CD14-positive monocyte (primary cell): ENCODE results near the gene ABCG2. TPM values are rescaled to one million over a fixed set of nuclear protein-coding genes. Genes with fewer than 3 reads are reported as not detected.

Source experiments
- DNase-seq, 3 donors: peaks; one replicate each; pipeline ENCODE4 v3.0.0-alpha.2; 2011 to 2022
- H2AFZ ChIP-seq: 2 replicates; pipeline ENCODE4 v1.6.0; 2012; ENCODE audit warnings: mild to moderate bottlenecking, low read depth, low read length, inconsistent platforms; ENCODE audit not compliant: insufficient read depth, poor library complexity, severe bottlenecking
- H3K27ac ChIP-seq, 2 donors: 1 replicate in 1 of 2; 2 replicates in 1 of 2; pipeline ENCODE4 v1.5.1; 2012 to 2013; ENCODE audit warnings: low read length in 2 of 2, control low read depth in 1 of 2, inconsistent platforms in 1 of 2, low read depth in 1 of 2, mild to moderate bottlenecking in 1 of 2
- H3K27me3 ChIP-seq, 2 donors: one replicate each; pipeline versions ENCODE4 v1.6.0 to v1.6.1; 2011 to 2013; ENCODE audit warnings: low read length in 2 of 2; ENCODE audit not compliant: control insufficient read depth in 2 of 2, insufficient read depth in 2 of 2
- H3K36me3 ChIP-seq, 2 donors: replicated peaks in 1 of 2; 1 replicate in 1 of 2; 2 replicates in 1 of 2; pipeline versions ENCODE4 v1.5.1 to v1.6.1; 2012 to 2013; ENCODE audit warnings: low read length in 2 of 2, control low read depth in 1 of 2, inconsistent platforms in 1 of 2, mild to moderate bottlenecking in 1 of 2; ENCODE audit not compliant: insufficient read depth in 2 of 2, control insufficient read depth in 1 of 2
- H3K4me1 ChIP-seq, 2 donors: 1 replicate in 1 of 2; 2 replicates in 1 of 2; pipeline versions ENCODE4 v1.5.1 to v1.6.1; 2012 to 2013; ENCODE audit warnings: low read length in 2 of 2, control low read depth in 1 of 2, inconsistent platforms in 1 of 2, mild to moderate bottlenecking in 1 of 2, moderate library complexity in 1 of 2; ENCODE audit not compliant: insufficient read depth in 2 of 2, control insufficient read depth in 1 of 2
- H3K4me2 ChIP-seq: replicated peaks from 2 replicates; pipeline ENCODE3; 2012; ENCODE audit warnings: low read length, moderate library complexity, mild to moderate bottlenecking; ENCODE audit not compliant: poor library complexity, severe bottlenecking; ENCODE audit errors: extremely low read depth
- H3K4me3 ChIP-seq, 3 experiments: fragments of 200-600 bp in 1 of 3; sonication (generic) in 1 of 3; replicated peaks in 1 of 3; 1 replicate in 2 of 3; 2 replicates in 1 of 3; pipeline ENCODE4 v1.5.1; 2011 to 2013; ENCODE audit warnings: low read length in 3 of 3, mild to moderate bottlenecking in 3 of 3, control low read depth in 2 of 3, low read depth in 2 of 3, inconsistent platforms in 1 of 3, moderate library complexity in 1 of 3
- H3K79me2 ChIP-seq: 2 replicates; pipeline ENCODE4 v1.6.0; 2012; ENCODE audit warnings: mild to moderate bottlenecking, control low read depth, inconsistent platforms, low read length, moderate library complexity; ENCODE audit not compliant: insufficient read depth
- H3K9ac ChIP-seq: 2 replicates; pipeline ENCODE4 v1.6.0; 2017; ENCODE audit warnings: low read length, mild to moderate bottlenecking; ENCODE audit not compliant: insufficient read depth, poor library complexity, severe bottlenecking
- H3K9me3 ChIP-seq, 2 donors: replicated peaks in 1 of 2; 1 replicate in 1 of 2; 2 replicates in 1 of 2; pipeline versions ENCODE4 v1.5.1 to v1.6.1; 2012 to 2013; ENCODE audit warnings: low read length in 2 of 2, control low read depth in 1 of 2; ENCODE audit not compliant: control insufficient read depth in 1 of 2, insufficient read depth in 1 of 2
- H4K20me1 ChIP-seq: 2 replicates; pipeline ENCODE4 v1.6.0; 2012; ENCODE audit warnings: mild to moderate bottlenecking, low read length, control low read depth, moderate library complexity; ENCODE audit not compliant: insufficient read depth
- H3K27ac Mint-ChIP-seq, 7 donors: one replicate each; pipeline ENCODE4 v1.8.0; 2020; ENCODE audit warnings: mild to moderate bottlenecking in 7 of 7, mixed read lengths in 7 of 7, moderate library complexity in 6 of 7, inconsistent platforms in 2 of 7
- H3K27me3 Mint-ChIP-seq, 3 donors: one replicate each; pipeline ENCODE4 v1.8.0; 2021 to 2022; ENCODE audit warnings: low read depth in 3 of 3, mild to moderate bottlenecking in 3 of 3, mixed read lengths in 3 of 3, moderate library complexity in 3 of 3, inconsistent platforms in 1 of 3
- H3K36me3 Mint-ChIP-seq, 2 donors: one replicate each; pipeline ENCODE4 v1.8.0; 2020; ENCODE audit warnings: mixed read lengths in 2 of 2, inconsistent platforms in 1 of 2, mild to moderate bottlenecking in 1 of 2
- H3K4me1 Mint-ChIP-seq: one replicate; pipeline ENCODE4 v1.8.0; 2020; ENCODE audit warnings: mild to moderate bottlenecking, mixed read lengths
- H3K4me3 Mint-ChIP-seq, 2 donors: one replicate each; pipeline ENCODE4 v1.8.0; 2020; ENCODE audit warnings: mild to moderate bottlenecking in 2 of 2, mixed read lengths in 2 of 2, moderate library complexity in 1 of 2
- H3K9me3 Mint-ChIP-seq, 7 donors: one replicate each; pipeline ENCODE4 v1.8.0; 2020 to 2022; ENCODE audit warnings: mixed read lengths in 7 of 7, mild to moderate bottlenecking in 6 of 7, moderate library complexity in 6 of 7, inconsistent platforms in 2 of 7
- CTCF ChIP-seq: fragments of 200-600 bp; IDR thresholded peaks from one replicate; pipeline ENCODE4 v1.8.0; 2022; ENCODE audit warnings: antibody characterized with exemption, mild to moderate bottlenecking
- WGBS: methylation state at CpG from one replicate; pipeline ENCODE4 v1.1.5; 2013; ENCODE audit warnings: missing lambda C conversion rate; ENCODE audit not compliant: insufficient coverage; 5-methylcytosine and 5-hydroxymethylcytosine counted together
- intact Hi-C, 2 donors: fragments of 100-400 bp; cut with micrococcal nuclease; formaldehyde crosslinking; loops; one replicate each; pipeline versions ENCODE4 v1.15.0 to v1.15.1; 2023
- polyA plus RNA-seq, 3 donors: library from polyadenylated mRNA; depleted of rRNA in 1 of 3; unstranded in 2 of 3; stranded (reverse) in 1 of 3; fragments of 300-500 nt in 2 of 3; fragments of >200 nt in 1 of 3; fragmentation: Illumina TruSeq in 2 of 3; gene quantifications; 1 replicate in 2 of 3; 2 replicates in 1 of 3; pipeline ENCODE4 v1.2.3, GENCODE V29; 2012 to 2021

The ABCG2 gene
- polyA plus RNA-seq, 3 donors = not detected

GRCh38 chr4:88093874-88094273 lies 64.6 kb downstream of the ABCG2 start:
- Mint-ChIP-seq H3K4me3 (no peak overlapping the region), H3K27me3 (peaks cover 0 to 2% (median under 1%) of the 10 kb centered on the region in 3 donors), H3K36me3 (no peaks in the 10 kb centered on the region), H3K9me3 (peaks cover 0 to 2% (median 0%) of the 10 kb centered on the region in 7 donors), H3K27ac (no peak overlapping the region), H3K4me1 (no peaks in the 10 kb centered on the region)
- H3K27me3 ChIP-seq = no peaks in the 10 kb centered on the region
- H3K27ac ChIP-seq = no peak overlapping the region
- no peak for DNase-seq
- no peaks in the 10 kb centered on the region for H3K79me2 ChIP-seq
- H3K4me2 ChIP-seq = no peak overlapping the region
- no peak overlapping the region for H3K4me3 ChIP-seq
- intact Hi-C loops = no loop called here
- 100% methylated on average over 2 of the region's 5 CpGs for WGBS
- no peak overlapping the region for H2AFZ ChIP-seq
- H3K4me1 ChIP-seq = no peaks in the 10 kb centered on the region
- no peak for TF ChIP-seq CTCF
- H4K20me1 ChIP-seq = no peaks in the 10 kb centered on the region
- H3K9ac ChIP-seq = no peak overlapping the region
- no peaks in the 10 kb centered on the region for H3K9me3 ChIP-seq
- H3K36me3 ChIP-seq = no peaks in the 10 kb centered on the region

GRCh38 chr4:88091378-88091777 lies 67.1 kb downstream of the ABCG2 start:
- Histone ChIP-seq H2AFZ (no peak overlapping the region), H3K27ac (no peak overlapping the region), H3K9me3 (no peaks in the 10 kb centered on the region), H3K4me1 (no peaks in the 10 kb centered on the region), H4K20me1 (no peaks in the 10 kb centered on the region), H3K4me3 (no peak overlapping the region), H3K4me2 (no peak overlapping the region), H3K79me2 (no peaks in the 10 kb centered on the region), H3K36me3 (no peaks in the 10 kb centered on the region), H3K27me3 (no peaks in the 10 kb centered on the region), H3K9ac (no peak overlapping the region)
- Mint-ChIP-seq H3K4me3 (no peak overlapping the region), H3K27me3 (peaks cover 0 to 2% (median 0%) of the 10 kb centered on the region in 3 donors), H3K9me3 (no peaks in the 10 kb centered on the region), H3K27ac (no peak overlapping the region), H3K36me3 (no peaks in the 10 kb centered on the region), H3K4me1 (no peaks in the 10 kb centered on the region)
- no peak for TF ChIP-seq CTCF
- no peak for DNase-seq
- WGBS = no CpG with 5 or more reads among the region's 3 CpGs
- intact Hi-C loops = no loop called here
